Uterus (tissue), 2 donors: ENCODE data around the gene NTRK3.

Source experiments
- CTCF ChIP-seq, 4 experiments: fragments of 200-600 bp in 2 of 4; fragments of 450-650 bp in 2 of 4; sonication (generic) in 2 of 4; IDR thresholded peaks; one replicate each; pipeline ENCODE4 v1.5.1; 2016 to 2019; ENCODE audit warnings: antibody characterized with exemption in 4 of 4, mild to moderate bottlenecking in 2 of 4, moderate library complexity in 1 of 4
- POLR2A ChIP-seq, 2 donors: fragments of 450-650 bp; IDR thresholded peaks; one replicate each; pipeline ENCODE4 v1.6.1; 2016; ENCODE audit warnings: antibody characterized with exemption in 2 of 2, mild to moderate bottlenecking in 1 of 2, moderate library complexity in 1 of 2

GRCh38 chr15:87962428-87962827 is 294.1 kb downstream of the NTRK3 start:
- TF ChIP-seq POLR2A (IDR thresholded peaks at IDR 0.05) = no peak
- TF ChIP-seq CTCF (IDR thresholded peaks at IDR 0.05) = no peak
